GM23338 (cell line): Measurements from ENCODE around the gene GSG1L. TPM values are rescaled to one million over a fixed set of nuclear protein-coding genes. Genes with fewer than 3 reads are reported as not detected.

Source experiments
- ATAC-seq: fragments of 200-7000 bp; cut with Tn5 transposase; 3 replicates; pipeline ENCODE4 v1.9.1; 2020
- DNase-seq: peaks from one replicate; pipeline ENCODE4 v3.0.0-alpha.2; 2015; ENCODE audit warnings: low spot score
- H2AFZ ChIP-seq: fragments of 200-600 bp; sonication (generic); 2 replicates; pipeline ENCODE4 v1.8.0; 2016; ENCODE audit warnings: antibody characterized with exemption, mild to moderate bottlenecking, moderate library complexity
- H3F3A ChIP-seq: fragments of 200-600 bp; sonication (generic); replicated peaks from 2 replicates; pipeline ENCODE4 v1.8.0; 2017; ENCODE audit warnings: antibody characterized with exemption, mixed run types, low read depth
- H3K27ac ChIP-seq: fragments of 200-600 bp; sonication (generic); 2 replicates; pipeline ENCODE4 v1.6.1; 2016; ENCODE audit warnings: low read depth
- H3K27me3 ChIP-seq: fragments of 200-600 bp; sonication (generic); 2 replicates; pipeline ENCODE4 v1.8.0; 2016; ENCODE audit warnings: mild to moderate bottlenecking, mixed run types, moderate library complexity; ENCODE audit not compliant: insufficient read depth
- H3K36me3 ChIP-seq: fragments of 200-600 bp; sonication (generic); 2 replicates; pipeline ENCODE4 v1.8.0; 2016; ENCODE audit warnings: mild to moderate bottlenecking; ENCODE audit not compliant: insufficient read depth
- H3K4me1 ChIP-seq: fragments of 200-600 bp; sonication (generic); 2 replicates; pipeline ENCODE4 v1.8.0; 2016; ENCODE audit warnings: mild to moderate bottlenecking, moderate library complexity; ENCODE audit not compliant: insufficient read depth
- H3K4me2 ChIP-seq: fragments of 200-600 bp; sonication (generic); 2 replicates; pipeline ENCODE4 v1.7.1; 2017; ENCODE audit warnings: mixed run types
- H3K4me3 ChIP-seq: fragments of 200-600 bp; sonication (generic); 2 replicates; pipeline ENCODE4 v1.6.1; 2016; ENCODE audit warnings: mixed run types
- H3K79me2 ChIP-seq: fragments of 200-600 bp; sonication (generic); replicated peaks from 2 replicates; pipeline ENCODE4 v1.8.0; 2017; ENCODE audit warnings: mild to moderate bottlenecking; ENCODE audit not compliant: insufficient read depth
- H3K9me2 ChIP-seq: fragments of 200-600 bp; sonication (generic); 2 replicates; pipeline ENCODE4 v1.8.0; 2017; ENCODE audit not compliant: insufficient read depth
- H4K20me1 ChIP-seq: fragments of 200-600 bp; sonication (generic); replicated peaks from 2 replicates; pipeline ENCODE4 v1.8.0; 2017; ENCODE audit warnings: mild to moderate bottlenecking; ENCODE audit not compliant: insufficient read depth
- H3K27ac Mint-ChIP-seq: 2 replicates; pipeline ENCODE4 v1.8.0; 2020; ENCODE audit warnings: inconsistent platforms, mild to moderate bottlenecking, moderate library complexity, mixed read lengths
- H3K27me3 Mint-ChIP-seq: 3 replicates; pipeline ENCODE4 v1.8.0; 2022; ENCODE audit warnings: low read depth, mild to moderate bottlenecking, moderate library complexity, mixed read lengths, inconsistent platforms; ENCODE audit not compliant: insufficient read depth, poor library complexity
- H3K36me3 Mint-ChIP-seq: 3 replicates; pipeline ENCODE4 v1.8.0; 2021; ENCODE audit warnings: low read depth, mild to moderate bottlenecking, inconsistent platforms, moderate library complexity, mixed read lengths
- H3K4me1 Mint-ChIP-seq: 3 replicates; pipeline ENCODE4 v1.8.0; 2020; ENCODE audit warnings: mild to moderate bottlenecking, inconsistent platforms, mixed read lengths
- H3K4me3 Mint-ChIP-seq: 3 replicates; pipeline ENCODE4 v1.8.0; 2021; ENCODE audit warnings: moderate library complexity, mild to moderate bottlenecking, inconsistent platforms, mixed read lengths
- H3K9me3 Mint-ChIP-seq: 3 replicates; pipeline ENCODE4 v1.8.0; 2020; ENCODE audit warnings: moderate library complexity, mild to moderate bottlenecking, inconsistent platforms, mixed read lengths
- CTCF ChIP-seq, 2 experiments: fragments of 200-600 bp in 1 of 2; sonication (generic) in 1 of 2; conservative IDR thresholded peaks; 2 replicates each; pipeline versions ENCODE4 v1.5.1 to v1.6.1; 2016 to 2017; ENCODE audit warnings: antibody characterized with exemption in 2 of 2, low read depth in 2 of 2, mild to moderate bottlenecking in 2 of 2, moderate library complexity in 1 of 2
- ETS1 ChIP-seq: IDR thresholded peaks from 2 replicates; pipeline ENCODE4 v1.6.1; 2016; ENCODE audit warnings: antibody characterized with exemption
- EZH2 ChIP-seq: fragments of 200-600 bp; sonication (generic); IDR thresholded peaks from one replicate; pipeline ENCODE4 v1.8.0; 2017; ENCODE audit warnings: antibody characterized with exemption, mild to moderate bottlenecking, low read depth; ENCODE audit not compliant: unreplicated experiment
- JUNB ChIP-seq: IDR thresholded peaks from one replicate; pipeline ENCODE4 v1.6.1; 2016; ENCODE audit warnings: antibody characterized with exemption; ENCODE audit not compliant: unreplicated experiment
- NANOG ChIP-seq: IDR thresholded peaks from 2 replicates; pipeline ENCODE4 v1.6.1; 2016; ENCODE audit warnings: antibody characterized with exemption, borderline replicate concordance
- STAT1 ChIP-seq: IDR thresholded peaks from one replicate; pipeline ENCODE4 v1.6.1; 2016; ENCODE audit warnings: antibody characterized with exemption; ENCODE audit not compliant: unreplicated experiment
- ZNF331 ChIP-seq: fragments of 250-450 bp; sonication (Bioruptor Pico); IDR thresholded peaks from 2 replicates; pipeline ENCODE4 v1.5.0; 2020; ENCODE audit warnings: low read depth, mild to moderate bottlenecking, moderate library complexity
- ZNF462 ChIP-seq: fragments of 250-450 bp; sonication (Bioruptor Pico); IDR thresholded peaks from 2 replicates; pipeline ENCODE4 v1.5.0; 2020; ENCODE audit warnings: mild to moderate bottlenecking, moderate library complexity
- polyA plus RNA-seq: library from polyadenylated mRNA; unstranded; fragments of >200 nt; fragmentation: Nextera tagmentation; extraction: Ambion mirVana; gene quantifications from 2 replicates; pipeline ENCODE4 v1.2.1, GENCODE V29; 2016
- total RNA-seq: library from RNA; depleted of rRNA; stranded (reverse); fragments of >200 nt; shearing (Covaris generic); gene quantifications from 2 replicates; pipeline ENCODE4 v1.2.3, GENCODE V29; 2014

GSG1L gene
- total and polyA plus RNA-seq, 2 experiments from 2014 or later = 0.36 to 0.63 TPM

- TF ChIP-seq CTCF (conservative IDR thresholded peaks at IDR 0.05; ENCODE audit: low read depth in 2 of 2) = no peak
These were observed 62.3 kb downstream of the GSG1L start (continued) for GRCh38 chr16:28001184-28001583.

GRCh38 chr16:28000314-28001169, 63.0 kb downstream of the GSG1L start:
- no peaks in the 10 kb centered on the region for H3K36me3 ChIP-seq
- DNase-seq (no peak), ATAC-seq (no peak)
- Mint-ChIP-seq H3K4me1 (no peaks in the 10 kb centered on the region; the same call in 2 of the 3 replicates), H3K36me3 (no peaks in the 10 kb centered on the region), H3K9me3 (peaks cover 12% of the 10 kb centered on the region), H3K4me3 (no peak overlapping the region), H3K27me3 (peaks cover 1% of the 10 kb centered on the region), H3K27ac (0 out of 2 replicates have a peak overlapping the region, but pooled peaks have one; percentile 24)
- no peaks in the 10 kb centered on the region for H3F3A ChIP-seq
- H3K27me3 ChIP-seq = no peaks in the 10 kb centered on the region
- H3K4me3 ChIP-seq = no peak overlapping the region
- H3K79me2 ChIP-seq = no peaks in the 10 kb centered on the region
- no peak for TF ChIP-seq ETS1
- no peak for TF ChIP-seq STAT1
- TF ChIP-seq JUNB = no peak
- TF ChIP-seq ZNF462 (CRISPR knock-in tag) = no peak
- TF ChIP-seq ZNF331 (CRISPR knock-in tag) = no peak
- no peak for TF ChIP-seq CTCF (conservative IDR thresholded peaks at IDR 0.05; ENCODE audit: low read depth in 2 of 2)
- TF ChIP-seq EZH2 = no peak
- no peak for TF ChIP-seq NANOG
- H2AFZ ChIP-seq = no peak overlapping the region
- no peaks in the 10 kb centered on the region for H3K9me2 ChIP-seq
- no peaks in the 10 kb centered on the region for H3K4me1 ChIP-seq
- H3K4me2 ChIP-seq = no peak overlapping the region
- no peak overlapping the region for H3K27ac ChIP-seq
- no peaks in the 10 kb centered on the region for H4K20me1 ChIP-seq
